Endothelial cell of umbilical vein (primary cell): ENCODE data around the gene FST. TPM values are rescaled to one million over a fixed set of nuclear protein-coding genes. Genes with fewer than 3 reads are reported as not detected.

Experiments used
- BruUV-seq: library from RNA; stranded (reverse); fragments of 400-500 nt; replicated peaks from 2 replicates; lab custom pipeline; 2021; lab: Mats Ljungman, UMichigan
- CTCF ChIA-PET: fragments of 300-600, 350-600 bp; sonication (Branson Sonifier 250); formaldehyde crosslinking; loops from one replicate; lab custom pipeline; 2021; ENCODE audit warnings: antibody characterized with exemption, inconsistent platforms; lab: Charles Lee
- POLR2A ChIA-PET: fragments of 300-600, 350-600 bp; sonication (Branson Sonifier 250); formaldehyde crosslinking; loops from one replicate; lab custom pipeline; 2021; ENCODE audit warnings: antibody characterized with exemption, inconsistent platforms; lab: Charles Lee
- DNase-seq: peaks from one replicate; pipeline ENCODE4 v3.0.0-alpha.2; 2011; ENCODE audit warnings: low read depth, low spot score
- FAIRE-seq: peaks from 2 replicates; lab custom pipeline; 2011; peaks lifted over from hg19 to GRCh38; lab: Jason Lieb, UNC
- H2AFZ ChIP-seq: 2 replicates; pipeline ENCODE4 v1.6.0; 2012; ENCODE audit warnings: low read depth, low read length, control low read depth, inconsistent platforms
- H3K27ac ChIP-seq: 2 replicates; pipeline ENCODE4 v1.5.1; 2011; ENCODE audit warnings: low read depth, mild to moderate bottlenecking, control low read depth, low read length, moderate library complexity; ENCODE audit not compliant: insufficient read depth
- H3K27me3 ChIP-seq, 2 experiments: 2 replicates each; pipeline versions ENCODE4 v1.6.0 to v1.6.1; 2011; ENCODE audit warnings: low read length in 2 of 2, mixed read lengths in 1 of 2; ENCODE audit not compliant: control insufficient read depth in 2 of 2, insufficient read depth in 2 of 2
- H3K36me3 ChIP-seq, 2 experiments: 2 replicates in 1 of 2; 3 replicates in 1 of 2; pipeline ENCODE4 v1.5.1; 2011; ENCODE audit warnings: low read length in 2 of 2, mild to moderate bottlenecking in 1 of 2, moderate library complexity in 1 of 2; ENCODE audit not compliant: control insufficient read depth in 2 of 2, insufficient read depth in 2 of 2; ENCODE audit errors: extremely low read depth in 1 of 2
- H3K4me1 ChIP-seq: 3 replicates; pipeline ENCODE4 v1.5.1; 2011; ENCODE audit warnings: mild to moderate bottlenecking, low read length; ENCODE audit not compliant: control insufficient read depth, insufficient read depth; ENCODE audit errors: extremely low read depth
- H3K4me2 ChIP-seq: 2 replicates; pipeline ENCODE4 v1.6.1; 2011; ENCODE audit warnings: low read length, control low read depth, mixed read lengths; ENCODE audit not compliant: insufficient read depth
- H3K4me3 ChIP-seq, 3 experiments: fragments of 200-600 bp in 1 of 3; sonication (generic), shearing (Covaris generic) in 1 of 3; replicated peaks in 1 of 3; 2 replicates each; pipeline ENCODE4 v1.5.1; 2011 to 2016; ENCODE audit warnings: control low read depth in 3 of 3, low read length in 3 of 3, mild to moderate bottlenecking in 2 of 3, inconsistent platforms in 1 of 3, low read depth in 1 of 3, moderate library complexity in 1 of 3; ENCODE audit not compliant: insufficient read depth in 1 of 3
- H3K79me2 ChIP-seq: 2 replicates; pipeline ENCODE4 v1.6.0; 2012; ENCODE audit warnings: low read length, inconsistent platforms; ENCODE audit not compliant: control insufficient read depth, insufficient read depth
- H3K9ac ChIP-seq: replicated peaks from 2 replicates; pipeline ENCODE3; 2011; ENCODE audit warnings: low read length, control low read depth; ENCODE audit not compliant: insufficient read depth; ENCODE audit errors: extremely low read depth
- H3K9me1 ChIP-seq: replicated peaks from 3 replicates; pipeline ENCODE4 v1.6.0; 2011; ENCODE audit warnings: mild to moderate bottlenecking, low read length; ENCODE audit not compliant: control insufficient read depth, insufficient read depth; ENCODE audit errors: extremely low read depth
- H3K9me3 ChIP-seq: replicated peaks from 2 replicates; pipeline ENCODE4 v1.5.1; 2012; ENCODE audit warnings: low read length, inconsistent platforms; ENCODE audit not compliant: control insufficient read depth, insufficient read depth
- H4K20me1 ChIP-seq: replicated peaks from 2 replicates; pipeline ENCODE3; 2011; ENCODE audit warnings: mild to moderate bottlenecking, low read length; ENCODE audit not compliant: control insufficient read depth, insufficient read depth; ENCODE audit errors: extremely low read depth
- EZH2 ChIP-seq: IDR thresholded peaks from 2 replicates; pipeline ENCODE4 v1.6.1; 2012; ENCODE audit warnings: borderline replicate concordance, low read depth, mild to moderate bottlenecking, moderate library complexity, low read length, inconsistent platforms; ENCODE audit not compliant: severe bottlenecking
- FOS ChIP-seq: IDR thresholded peaks from 2 replicates; pipeline ENCODE4 v1.6.1; 2011; ENCODE audit warnings: mild to moderate bottlenecking, low read length, moderate library complexity, borderline replicate concordance; ENCODE audit not compliant: insufficient read depth
- GATA2 ChIP-seq: IDR thresholded peaks from 2 replicates; pipeline ENCODE4 v1.7.0; 2011; ENCODE audit warnings: low read depth, mild to moderate bottlenecking, moderate library complexity, mixed read lengths, low read length; ENCODE audit not compliant: insufficient read length, insufficient read depth
- JUN ChIP-seq: IDR thresholded peaks from 2 replicates; pipeline ENCODE4 v1.6.1; 2011; ENCODE audit warnings: borderline replicate concordance, low read depth; ENCODE audit not compliant: insufficient read length, insufficient read depth
- MAX ChIP-seq: IDR thresholded peaks from 2 replicates; pipeline ENCODE4 v1.6.1; 2011; ENCODE audit not compliant: insufficient read depth, insufficient read length
- MYC ChIP-seq: IDR thresholded peaks from one replicate; pipeline ENCODE4 v1.6.1; 2011; ENCODE audit warnings: mild to moderate bottlenecking, low read depth, low read length
- POLR2A ChIP-seq: IDR thresholded peaks from 2 replicates; pipeline ENCODE4 v1.6.1; 2012; ENCODE audit warnings: low read depth, mild to moderate bottlenecking, control low read depth, low read length
- POLR2AphosphoS5 ChIP-seq: IDR thresholded peaks from 2 replicates; pipeline ENCODE4 v1.6.1; 2012; ENCODE audit warnings: low read depth, mild to moderate bottlenecking, control low read depth, low read length, moderate library complexity; ENCODE audit not compliant: insufficient read depth
- dilution Hi-C: fragments of 300-500 bp; cut with MboI; formaldehyde crosslinking; loops from one replicate; pipeline ENCODE4 v1.15.0; 2019; ENCODE audit warnings: low sequenced_read_pairs; ENCODE audit not compliant: extremely low pct_ligation_motif_present
- intact Hi-C: fragments of 100-400 bp; cut with micrococcal nuclease; formaldehyde crosslinking; loops from one replicate; pipeline ENCODE4 v1.10.0; 2022
- polyA plus RNA-seq, 4 experiments: library from polyadenylated mRNA; depleted of rRNA in 3 of 4; stranded (reverse) in 3 of 4; unstranded in 1 of 4; fragments of >200 nt; gene quantifications; 2 replicates each; pipeline versions ENCODE4 v1.2.1 to v1.2.3, GENCODE V29; 2011 to 2012; ENCODE audit warnings: missing spikeins in 1 of 4
- total RNA-seq: library from RNA; stranded (reverse); gene quantifications from 2 replicates; pipeline ENCODE4 v1.2.3, GENCODE V29; 2021
- TF ChIP-seq, protein P1 (sequence below), 2 donors: IDR thresholded peaks; 1 replicate in 1 of 2; 2 replicates in 1 of 2; pipeline ENCODE4 v1.5.1; 2011; ENCODE audit warnings: low read length in 2 of 2, mild to moderate bottlenecking in 2 of 2, moderate library complexity in 2 of 2, control low read depth in 1 of 2, inconsistent platforms in 1 of 2, low read depth in 1 of 2; ENCODE audit not compliant: insufficient read depth in 1 of 2; ENCODE audit errors: extremely low read depth in 1 of 2

Gene FST
- total and polyA plus RNA-seq, 2 donors (not counting 3 experiments of a cell fraction or from before 2014, with no cell fraction given), result 20.8 to 46.0 TPM

GRCh38 chr5:53456366-53456765 is 24.1 kb upstream of the FST start:
- Histone ChIP-seq H2AFZ (no peak overlapping the region), H3K9me1 (no peaks in the 10 kb centered on the region), H3K79me2 (no peaks in the 10 kb centered on the region), H3K27ac (no peak overlapping the region), H3K27me3 (peaks cover 2 to 17% of the 10 kb centered on the region in 2 experiments), H3K4me3 (no peak overlapping the region), H3K4me2 (no peak overlapping the region), H4K20me1 (no peaks in the 10 kb centered on the region), H3K9me3 (no peaks in the 10 kb centered on the region), H3K4me1 (no peaks in the 10 kb centered on the region), H3K9ac (no peak overlapping the region), H3K36me3 (no peaks in the 10 kb centered on the region)
- intact Hi-C loops (no loop called here), dilution Hi-C loops (no loop called here)
- POLR2A ChIA-PET, result no interaction called here
- no peak for DNase-seq
- BruUV-seq, result no TSS peak
- TF ChIP-seq POLR2A, result no peak
- TF ChIP-seq EZH2, result no peak
- TF ChIP-seq GATA2, result no peak
- TF ChIP-seq POLR2AphosphoS5, result no peak
- TF ChIP-seq JUN, result no peak
- no peak for TF ChIP-seq MAX
- no peak for TF ChIP-seq MYC
- TF ChIP-seq, protein P1, sequence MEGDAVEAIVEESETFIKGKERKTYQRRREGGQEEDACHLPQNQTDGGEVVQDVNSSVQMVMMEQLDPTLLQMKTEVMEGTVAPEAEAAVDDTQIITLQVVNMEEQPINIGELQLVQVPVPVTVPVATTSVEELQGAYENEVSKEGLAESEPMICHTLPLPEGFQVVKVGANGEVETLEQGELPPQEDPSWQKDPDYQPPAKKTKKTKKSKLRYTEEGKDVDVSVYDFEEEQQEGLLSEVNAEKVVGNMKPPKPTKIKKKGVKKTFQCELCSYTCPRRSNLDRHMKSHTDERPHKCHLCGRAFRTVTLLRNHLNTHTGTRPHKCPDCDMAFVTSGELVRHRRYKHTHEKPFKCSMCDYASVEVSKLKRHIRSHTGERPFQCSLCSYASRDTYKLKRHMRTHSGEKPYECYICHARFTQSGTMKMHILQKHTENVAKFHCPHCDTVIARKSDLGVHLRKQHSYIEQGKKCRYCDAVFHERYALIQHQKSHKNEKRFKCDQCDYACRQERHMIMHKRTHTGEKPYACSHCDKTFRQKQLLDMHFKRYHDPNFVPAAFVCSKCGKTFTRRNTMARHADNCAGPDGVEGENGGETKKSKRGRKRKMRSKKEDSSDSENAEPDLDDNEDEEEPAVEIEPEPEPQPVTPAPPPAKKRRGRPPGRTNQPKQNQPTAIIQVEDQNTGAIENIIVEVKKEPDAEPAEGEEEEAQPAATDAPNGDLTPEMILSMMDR (IDR thresholded peaks at IDR 0.05; ENCODE audit: extremely low read depth in 1 of 2, insufficient read depth in 1 of 2, low read depth in 1 of 2, low read length in 2 of 2), result no peak
- TF ChIP-seq FOS, result no peak
- CTCF ChIA-PET, result no interaction called here
- FAIRE-seq, result no peak
